Activated B cell treated with CpG ODN at 0.5 μM for 24 hours (primary cell): Measurements from ENCODE around the gene FRS3. TPM values are rescaled to one million over a fixed set of nuclear protein-coding genes. Genes with fewer than 3 reads are reported as not detected.

Source experiments
- ATAC-seq: fragments of 200-7000 bp; cut with Tn5 transposase; one replicate; pipeline ENCODE4 v1.10.0; 2021; ENCODE audit warnings: low read depth, mild to moderate bottlenecking, moderate library complexity
- CTCF ChIA-PET: fragments of 350-600 bp; sonication (Branson Sonifier 250); formaldehyde crosslinking; loops from one replicate; lab custom pipeline; 2021; ENCODE audit warnings: antibody characterized with exemption; lab: Charles Lee
- POLR2A ChIA-PET: fragments of 350-600 bp; sonication (Branson Sonifier 250); formaldehyde crosslinking; loops from one replicate; lab custom pipeline; 2021; ENCODE audit warnings: antibody characterized with exemption; lab: Charles Lee
- DNase-seq: peaks from one replicate; pipeline ENCODE4 v3.0.0; 2022
- H3K27ac Mint-ChIP-seq: one replicate; pipeline ENCODE4 v1.8.0; 2020; ENCODE audit warnings: mixed read lengths
- H3K27me3 Mint-ChIP-seq: one replicate; pipeline ENCODE4 v1.8.0; 2021; ENCODE audit warnings: mixed read lengths
- H3K36me3 Mint-ChIP-seq: one replicate; pipeline ENCODE4 v1.8.0; 2021; ENCODE audit warnings: low read depth, mixed read lengths
- H3K4me1 Mint-ChIP-seq: one replicate; pipeline ENCODE4 v1.8.0; 2021; ENCODE audit warnings: mixed read lengths
- H3K4me3 Mint-ChIP-seq: one replicate; pipeline ENCODE4 v1.8.0; 2020; ENCODE audit warnings: mild to moderate bottlenecking, mixed read lengths
- H3K9me3 Mint-ChIP-seq: one replicate; pipeline ENCODE4 v1.8.0; 2020; ENCODE audit warnings: mixed read lengths
- intact Hi-C: fragments of 100-400 bp; cut with micrococcal nuclease; formaldehyde crosslinking; loops from one replicate; pipeline ENCODE4 v1.15.1; 2024
- total RNA-seq: library from RNA; stranded (reverse); gene quantifications from 2 replicates; pipeline ENCODE4 v1.2.3, GENCODE V29; 2022
- TF ChIP-seq, protein P1 (sequence below): fragments of 200-600 bp; IDR thresholded peaks from one replicate; pipeline ENCODE4 v1.8.0; 2022; ENCODE audit warnings: antibody characterized with exemption, mild to moderate bottlenecking

FRS3 gene
- total RNA-seq, 1 donor from 2014 or later = 6.7 TPM

DNA sequence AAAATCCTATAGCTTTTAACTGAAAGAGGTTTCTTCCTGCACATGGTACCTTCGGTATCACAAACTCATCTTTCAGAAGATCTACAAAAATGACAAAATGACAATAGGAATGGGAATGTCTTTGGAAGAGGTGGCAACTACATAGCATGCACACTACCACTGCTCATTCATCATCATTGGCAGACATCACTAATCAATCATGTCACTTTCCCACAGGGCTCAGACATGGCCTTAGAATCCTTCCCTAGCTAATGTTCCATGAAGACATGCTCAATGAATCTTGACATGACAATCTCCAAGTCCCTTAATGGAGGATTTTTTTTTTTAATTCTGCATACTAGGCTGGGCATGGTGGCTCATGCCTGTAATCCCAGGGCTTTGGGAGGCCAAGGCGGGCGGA, 29.3 kb downstream of the FRS3 start:
- no peaks in the 10 kb centered on the region for H3K4me1 Mint-ChIP-seq
- no peak overlapping the region for H3K27ac Mint-ChIP-seq
- ChIA-PET CTCF (no interaction called here), POLR2A (no interaction called here)
- no peak overlapping the region for H3K4me3 Mint-ChIP-seq
- DNase-seq = no peak
- H3K36me3 Mint-ChIP-seq = no peaks in the 10 kb centered on the region
- TF ChIP-seq, protein P1, sequence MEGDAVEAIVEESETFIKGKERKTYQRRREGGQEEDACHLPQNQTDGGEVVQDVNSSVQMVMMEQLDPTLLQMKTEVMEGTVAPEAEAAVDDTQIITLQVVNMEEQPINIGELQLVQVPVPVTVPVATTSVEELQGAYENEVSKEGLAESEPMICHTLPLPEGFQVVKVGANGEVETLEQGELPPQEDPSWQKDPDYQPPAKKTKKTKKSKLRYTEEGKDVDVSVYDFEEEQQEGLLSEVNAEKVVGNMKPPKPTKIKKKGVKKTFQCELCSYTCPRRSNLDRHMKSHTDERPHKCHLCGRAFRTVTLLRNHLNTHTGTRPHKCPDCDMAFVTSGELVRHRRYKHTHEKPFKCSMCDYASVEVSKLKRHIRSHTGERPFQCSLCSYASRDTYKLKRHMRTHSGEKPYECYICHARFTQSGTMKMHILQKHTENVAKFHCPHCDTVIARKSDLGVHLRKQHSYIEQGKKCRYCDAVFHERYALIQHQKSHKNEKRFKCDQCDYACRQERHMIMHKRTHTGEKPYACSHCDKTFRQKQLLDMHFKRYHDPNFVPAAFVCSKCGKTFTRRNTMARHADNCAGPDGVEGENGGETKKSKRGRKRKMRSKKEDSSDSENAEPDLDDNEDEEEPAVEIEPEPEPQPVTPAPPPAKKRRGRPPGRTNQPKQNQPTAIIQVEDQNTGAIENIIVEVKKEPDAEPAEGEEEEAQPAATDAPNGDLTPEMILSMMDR = no peak
- H3K9me3 Mint-ChIP-seq = no peaks in the 10 kb centered on the region
- H3K27me3 Mint-ChIP-seq = peaks cover 2% of the 10 kb centered on the region
- intact Hi-C loops = no loop called here
- no peak for ATAC-seq

DNA sequence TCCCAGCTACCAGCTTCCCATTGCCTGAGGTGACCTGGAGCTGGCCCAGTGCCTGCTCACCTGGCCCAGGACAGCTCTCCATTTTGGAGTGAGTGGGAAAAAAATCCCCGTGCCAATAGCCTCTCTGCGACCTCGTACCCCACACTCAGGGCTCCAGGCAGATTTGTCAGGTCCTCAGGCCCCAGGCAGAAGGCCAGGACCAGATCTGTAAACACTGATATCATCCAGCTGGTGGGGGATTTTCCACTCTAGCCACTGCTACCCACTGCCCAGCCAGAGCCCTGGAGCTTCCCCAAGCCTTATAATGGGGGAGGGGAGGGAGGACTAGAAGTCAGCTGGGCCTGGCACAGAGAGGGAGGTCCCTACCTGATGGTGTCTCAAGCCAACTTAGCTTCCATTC, 31.2 kb downstream of the FRS3 start:
- POLR2A ChIA-PET = interaction anchor here (0.6 kb wide), 1 partner anchor 9 kb away, joined by 4 read pairs; no protein-coding TSS in a partner anchor

DNA sequence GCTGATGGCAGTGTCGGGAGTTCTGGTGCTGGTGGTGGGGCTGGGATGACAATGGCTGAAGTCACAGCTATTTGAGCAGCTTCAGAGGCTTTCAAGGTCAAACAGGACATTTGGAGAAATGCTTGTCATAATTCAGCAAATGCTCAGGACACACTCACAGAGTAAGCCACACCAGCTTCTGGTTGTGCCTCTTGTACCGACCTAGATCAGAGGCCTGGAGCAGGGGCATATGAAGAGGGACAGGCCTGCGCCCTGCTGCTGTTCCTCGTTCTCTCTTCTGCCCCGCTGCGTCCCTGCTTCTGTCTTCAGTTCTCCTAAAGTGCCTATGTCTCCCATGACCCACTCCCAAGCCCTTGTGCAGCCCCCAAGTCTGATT, 31.6 kb downstream of the FRS3 start:
- intact Hi-C loops = no loop called here
- TF ChIP-seq, protein P1 = no peak
- CTCF ChIA-PET = no interaction called here
- Mint-ChIP-seq H3K4me3 (no peak overlapping the region), H3K36me3 (no peaks in the 10 kb centered on the region), H3K27me3 (peaks cover 1% of the 10 kb centered on the region), H3K4me1 (no peaks in the 10 kb centered on the region), H3K27ac (no peak overlapping the region), H3K9me3 (no peaks in the 10 kb centered on the region)
- DNase-seq (no peak), ATAC-seq (no peak)
- POLR2A ChIA-PET = interaction anchor here (0.6 kb wide), 1 partner anchor 10 kb away, joined by 4 read pairs; no protein-coding TSS in a partner anchor

More for the DNA sequence above, 31.2 kb downstream of the FRS3 start:
- Mint-ChIP-seq H3K9me3 (no peaks in the 10 kb centered on the region), H3K27ac (no peak overlapping the region), H3K4me3 (no peak overlapping the region), H3K36me3 (no peaks in the 10 kb centered on the region), H3K4me1 (no peaks in the 10 kb centered on the region), H3K27me3 (peaks cover 2% of the 10 kb centered on the region)
- TF ChIP-seq, protein P1 = no peak
- ATAC-seq (no peak), DNase-seq (no peak)
- CTCF ChIA-PET = no interaction called here
- intact Hi-C loops = no loop called here

DNA sequence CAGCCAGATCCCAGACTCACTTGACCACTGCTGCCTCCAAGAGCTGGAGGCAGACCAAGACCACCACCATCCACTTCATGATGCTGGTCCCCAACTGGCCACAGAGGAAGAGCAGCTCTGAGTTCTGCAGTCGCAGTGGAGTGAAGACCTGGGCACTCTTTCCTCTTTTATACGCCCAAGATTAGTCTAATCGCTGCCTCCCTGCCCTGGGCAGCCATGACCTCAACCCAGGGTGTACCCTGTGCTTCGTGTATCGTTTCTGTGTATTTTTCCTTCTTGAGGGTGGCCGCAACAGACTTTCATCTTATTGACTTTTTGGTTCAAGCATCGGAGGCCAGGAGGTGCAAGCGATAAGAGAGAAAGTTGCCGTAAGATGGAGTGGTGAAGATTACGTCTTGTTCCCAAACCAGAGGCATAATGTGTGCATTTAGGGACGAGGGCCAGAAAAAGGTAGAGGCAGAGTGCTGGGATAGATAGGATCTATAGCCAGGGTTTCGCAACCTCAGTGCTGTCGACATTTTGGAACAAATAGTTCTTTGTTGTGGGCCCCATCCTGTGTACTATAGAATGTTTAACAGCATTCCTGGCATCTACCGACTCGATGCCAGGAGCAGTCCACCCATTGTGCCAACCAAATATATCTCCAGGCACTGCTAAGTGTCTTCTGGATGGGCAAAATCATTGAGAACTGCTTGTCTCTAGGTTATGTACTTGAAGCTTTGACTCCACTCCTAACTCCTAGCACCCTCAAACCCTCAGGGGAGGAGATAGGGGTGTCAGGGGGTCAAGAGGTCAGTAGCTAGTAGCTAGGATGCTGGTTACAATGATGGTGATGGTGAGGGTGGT, 32.2 kb downstream of the FRS3 start, which contains the start of gene PGC:
PGC (minus strand) TSS at position 142 of the 846 bp plus-strand sequence; CDS start at position 79, 63 bp downstream.
- POLR2A ChIA-PET = interaction anchor here (0.6 kb wide), 1 partner anchor 10 kb away, joined by 4 read pairs; no protein-coding TSS in a partner anchor

DNA sequence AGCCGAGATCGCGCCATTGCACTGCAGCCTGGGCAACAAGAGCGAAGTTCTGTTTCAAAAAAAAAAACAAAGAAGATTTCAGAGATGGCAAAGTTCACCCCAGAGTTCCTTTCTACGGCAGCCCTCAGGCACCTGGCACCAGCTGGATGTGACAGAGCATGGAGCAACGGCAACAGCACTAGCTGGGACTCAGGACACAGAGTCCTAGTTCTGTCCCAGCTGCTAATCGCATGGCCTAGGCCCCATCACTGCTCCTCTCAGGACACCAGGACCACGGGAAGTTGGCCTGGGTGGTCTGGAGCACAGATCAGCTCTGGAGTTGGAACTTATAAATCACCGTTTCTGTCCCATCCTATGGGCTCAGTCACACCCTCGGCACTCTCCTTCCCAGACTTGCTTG, 33.6 kb downstream of the FRS3 start:
- ChIA-PET POLR2A (no interaction called here), CTCF (no interaction called here)
- no peaks in the 10 kb centered on the region for H3K4me1 Mint-ChIP-seq
- no peak overlapping the region for H3K27ac Mint-ChIP-seq
- DNase-seq (no peak), ATAC-seq (no peak)
- H3K27me3 Mint-ChIP-seq = no peaks in the 10 kb centered on the region
- no peak overlapping the region for H3K4me3 Mint-ChIP-seq
- H3K36me3 Mint-ChIP-seq = no peaks in the 10 kb centered on the region
- no peaks in the 10 kb centered on the region for H3K9me3 Mint-ChIP-seq
- TF ChIP-seq, protein P1 = no peak
- intact Hi-C loops = no loop called here

More for the DNA sequence above, 32.2 kb downstream of the FRS3 start, which contains the start of gene PGC:
- intact Hi-C loops = no loop called here
- Mint-ChIP-seq H3K27ac (no peak within 1 kb of the TSS), H3K27me3 (no peaks in the 10 kb centered on the region), H3K4me1 (no peaks in the 10 kb centered on the region), H3K36me3 (no peaks in the 10 kb centered on the region), H3K9me3 (no peaks in the 10 kb centered on the region), H3K4me3 (no peak within 1 kb of the TSS)
- DNase-seq = no peak
- CTCF ChIA-PET = no interaction called here
- ATAC-seq = no peak
- TF ChIP-seq, protein P1 = no peak
